GM18517 (cell line): ENCODE results near the gene SRCAP.
"Not testable (repeated sequence)": the region's sequence is repeated elsewhere in the genome, so short reads cannot be mapped to it uniquely, and the experiment has no call there.

Source experiments
- ATAC-seq: cut with Tn5 transposase; IDR thresholded peaks from one replicate; pipeline ENCODE4 v1.9.1; 2021; ENCODE audit warnings: mild to moderate bottlenecking, moderate library complexity; ENCODE audit not compliant: unreplicated experiment

SRCAP gene

GRCh38 chr16:30663820-30664219 is 35.2 kb upstream of the SRCAP start:
- ATAC-seq, result no peak

GRCh38 chr16:30664616-30665109 is 34.3 kb upstream of the SRCAP start:
- no peak for ATAC-seq

GRCh38 chr16:30665155-30665829 is 33.7 kb upstream of the SRCAP start:
- no peak for ATAC-seq

- ATAC-seq, result no peak
Observed at GRCh38 chr16:30665830-30666190, 33.2 kb upstream of the SRCAP start.

- ATAC-seq, result no peak
Observed at GRCh38 chr16:30666681-30667080, 32.3 kb upstream of the SRCAP start.

- ATAC-seq, result no peak
Observed at GRCh38 chr16:30667361-30667905, 31.5 kb upstream of the SRCAP start.

GRCh38 chr16:30668393-30668792 is 30.6 kb upstream of the SRCAP start:
- ATAC-seq, result no peak

- no peak for ATAC-seq
Observed at GRCh38 chr16:30669026-30669902, 29.7 kb upstream of the SRCAP start.

GRCh38 chr16:30669903-30670824 is 28.8 kb upstream of the SRCAP start:
- ATAC-seq, result no peak

- no peak for ATAC-seq
Observed at GRCh38 chr16:30675143-30675542, 23.8 kb upstream of the SRCAP start.

- ATAC-seq, result no peak
Observed at GRCh38 chr16:30677931-30678585, 20.9 kb upstream of the SRCAP start.

GRCh38 chr16:30678586-30678970 is 20.4 kb upstream of the SRCAP start:
- no peak for ATAC-seq

- ATAC-seq, result no peak
Observed at GRCh38 chr16:30680326-30680725, 18.6 kb upstream of the SRCAP start.

GRCh38 chr16:30688701-30689100 is 10.3 kb upstream of the SRCAP start:
- ATAC-seq, result no peak

- no peak for ATAC-seq
Observed at GRCh38 chr16:30691907-30692306, 7.1 kb upstream of the SRCAP start.

- no peak for ATAC-seq
Observed at GRCh38 chr16:30692396-30693064, 6.4 kb upstream of the SRCAP start.

- no peak for ATAC-seq
Observed at GRCh38 chr16:30694926-30695693, 3.9 kb upstream of the SRCAP start.

GRCh38 chr16:30696646-30697045 is 2.3 kb upstream of the SRCAP start:
- not testable (repeated sequence) for ATAC-seq
